GM19324 (cell line): ENCODE data around the gene RARA.

Experiments
- ATAC-seq: cut with Tn5 transposase; IDR thresholded peaks from one replicate; pipeline ENCODE4 v1.9.1; 2021; ENCODE audit warnings: mild to moderate bottlenecking, moderate library complexity; ENCODE audit not compliant: unreplicated experiment, low FRiP score

The RARA gene

DNA sequence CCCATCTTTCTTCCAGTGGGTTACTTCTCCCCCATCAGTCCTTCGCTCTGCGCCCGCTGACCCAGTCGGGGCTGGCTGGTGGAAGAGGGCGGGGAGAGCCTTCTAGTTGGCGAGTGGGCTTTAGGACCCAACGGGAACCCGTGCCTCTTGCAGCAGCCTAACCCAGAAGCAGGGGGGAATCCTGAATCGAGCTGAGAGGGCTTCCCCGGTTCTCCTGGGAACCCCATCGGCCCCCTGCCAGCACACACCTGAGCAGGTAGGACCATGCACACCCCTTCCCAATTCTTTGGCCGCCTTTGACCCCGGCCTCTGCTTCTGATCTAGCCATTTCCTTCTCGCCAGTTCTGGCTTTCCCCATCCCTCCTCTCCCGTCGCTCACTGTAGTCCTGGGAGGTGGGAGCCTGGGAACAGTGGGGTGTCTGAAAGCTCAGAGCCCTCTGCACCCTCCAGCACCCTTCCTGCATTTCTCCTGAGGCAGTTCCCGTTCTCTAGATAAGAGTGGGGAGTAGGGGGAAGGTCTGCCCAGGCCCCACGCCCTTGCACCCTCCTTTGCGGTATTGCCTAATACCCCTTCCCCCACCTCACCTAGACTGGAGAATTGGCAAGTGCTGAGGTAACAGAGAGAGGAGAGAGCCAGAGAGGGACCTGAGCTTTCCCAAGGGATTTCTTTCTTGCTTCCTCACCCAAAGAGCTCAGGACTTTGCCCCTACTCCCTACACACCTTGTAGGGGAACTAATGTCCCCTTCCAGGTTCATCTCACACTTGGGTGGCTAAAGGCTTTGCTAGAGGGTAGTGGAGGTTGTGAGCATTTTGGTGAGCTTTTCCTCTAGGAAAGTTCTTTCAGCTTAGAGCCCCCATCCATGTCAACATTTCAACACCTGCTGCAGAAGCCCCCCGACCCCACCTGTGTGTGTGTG lies at the start of gene RARA:
Gene RARA (plus strand): TSS at position 150 of the 918 bp plus-strand sequence. CDS start 22,039 bp downstream, outside the sequence.
- no peak for ATAC-seq

DNA sequence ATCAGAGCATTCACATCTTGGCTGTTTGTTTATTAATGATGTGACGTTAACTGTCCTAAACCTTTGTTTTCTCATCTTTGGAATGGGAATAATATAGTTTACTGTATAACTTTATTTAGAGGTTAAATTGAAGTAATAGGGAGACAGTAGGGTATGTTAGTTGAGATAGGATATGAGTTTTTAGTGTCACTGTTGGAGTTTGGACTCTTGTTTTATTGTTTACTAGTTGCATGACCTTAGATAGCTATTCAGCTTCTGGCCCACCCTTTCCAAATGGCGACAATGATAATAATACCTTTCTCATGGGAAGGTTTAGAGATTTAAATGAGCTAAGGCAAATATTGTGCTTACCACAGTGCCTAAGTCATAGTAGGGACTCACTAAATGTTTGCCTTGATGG lies 49.5 kb upstream of the RARA start:
- ATAC-seq, result no peak

DNA sequence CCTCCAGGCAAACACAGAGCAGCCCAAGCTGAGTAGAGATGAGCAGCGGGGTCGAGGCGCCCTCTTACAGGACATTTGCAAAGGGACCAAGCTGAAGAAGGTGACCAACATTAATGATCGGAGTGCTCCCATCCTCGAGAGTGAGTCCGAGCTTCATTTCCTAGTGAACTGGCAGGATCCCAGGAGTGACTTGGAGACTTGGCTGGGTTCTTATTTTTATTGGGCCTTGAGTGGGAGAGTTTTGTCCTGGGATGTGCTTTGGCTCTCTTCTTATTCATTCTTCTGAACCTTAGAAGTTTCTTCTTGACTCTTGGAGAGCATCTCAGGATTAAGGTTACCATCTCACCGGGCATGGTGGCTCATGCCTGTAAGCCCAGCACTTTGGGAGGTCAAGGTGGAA lies 48.5 kb upstream of the RARA start:
- no peak for ATAC-seq

DNA sequence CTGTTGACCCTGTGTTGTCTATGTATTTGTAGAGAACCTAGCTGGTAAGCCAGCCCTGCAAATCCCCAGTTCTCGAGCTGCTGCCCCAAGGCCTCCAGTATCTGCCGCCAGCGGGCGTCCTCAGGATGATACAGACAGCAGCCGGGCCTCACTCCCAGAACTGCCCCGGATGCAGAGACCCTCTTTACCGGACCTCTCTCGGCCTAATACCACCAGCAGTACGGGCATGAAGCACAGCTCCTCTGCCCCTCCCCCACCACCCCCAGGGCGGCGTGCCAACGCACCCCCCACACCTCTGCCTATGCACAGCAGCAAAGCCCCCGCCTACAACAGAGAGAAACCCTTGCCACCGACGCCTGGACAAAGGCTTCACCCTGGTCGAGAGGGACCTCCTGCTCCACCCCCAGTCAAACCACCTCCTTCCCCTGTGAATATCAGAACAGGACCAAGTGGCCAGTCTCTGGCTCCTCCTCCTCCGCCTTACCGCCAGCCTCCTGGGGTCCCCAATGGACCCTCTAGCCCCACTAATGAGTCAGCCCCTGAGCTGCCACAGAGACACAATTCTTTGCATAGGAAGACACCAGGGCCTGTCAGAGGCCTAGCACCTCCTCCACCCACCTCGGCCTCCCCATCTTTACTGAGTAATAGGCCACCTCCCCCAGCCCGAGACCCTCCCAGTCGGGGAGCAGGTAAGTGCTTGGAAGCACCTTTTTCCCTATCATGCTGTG lies 44.4 kb upstream of the RARA start:
- ATAC-seq, result no peak

DNA sequence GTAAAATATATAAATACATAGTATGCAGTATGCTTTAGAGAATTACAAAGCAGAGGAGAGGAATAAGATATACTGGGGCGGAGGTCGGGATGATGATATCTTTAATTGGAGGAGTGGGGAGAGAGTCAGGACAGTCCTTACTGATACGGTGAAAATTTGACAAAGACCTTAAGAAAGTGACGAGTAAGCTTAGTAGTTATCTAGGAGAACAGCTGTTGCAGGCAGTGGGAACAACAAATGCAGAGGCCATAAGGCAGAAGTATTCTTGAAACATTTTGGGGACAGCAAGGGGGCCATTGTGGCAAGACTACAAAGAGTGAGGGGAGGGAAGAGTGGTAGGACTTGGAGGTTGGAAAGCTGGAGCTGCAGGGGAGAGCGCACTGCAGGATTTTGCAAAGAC lies 43.6 kb upstream of the RARA start:
- no peak for ATAC-seq

DNA sequence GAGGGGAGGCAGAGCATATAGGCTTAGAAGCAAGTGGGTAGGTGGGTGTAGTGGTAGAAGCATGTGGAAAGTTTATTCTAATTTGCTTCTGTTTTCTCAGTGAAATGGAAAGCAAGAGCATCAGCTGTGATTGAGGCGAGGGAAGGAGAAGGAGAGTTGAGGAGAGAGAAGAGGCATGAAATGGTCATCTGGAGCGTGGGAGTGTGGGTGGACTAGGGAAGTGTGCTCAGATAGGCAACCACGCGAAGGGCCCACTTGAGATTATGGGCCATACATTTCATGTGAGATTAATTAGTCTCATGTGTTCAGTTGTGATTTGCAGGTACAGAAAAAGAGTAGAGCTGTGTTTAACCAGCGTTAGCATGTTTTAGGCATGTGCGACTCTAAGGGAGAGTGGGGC lies 42.1 kb upstream of the RARA start:
- ATAC-seq, result no peak

DNA sequence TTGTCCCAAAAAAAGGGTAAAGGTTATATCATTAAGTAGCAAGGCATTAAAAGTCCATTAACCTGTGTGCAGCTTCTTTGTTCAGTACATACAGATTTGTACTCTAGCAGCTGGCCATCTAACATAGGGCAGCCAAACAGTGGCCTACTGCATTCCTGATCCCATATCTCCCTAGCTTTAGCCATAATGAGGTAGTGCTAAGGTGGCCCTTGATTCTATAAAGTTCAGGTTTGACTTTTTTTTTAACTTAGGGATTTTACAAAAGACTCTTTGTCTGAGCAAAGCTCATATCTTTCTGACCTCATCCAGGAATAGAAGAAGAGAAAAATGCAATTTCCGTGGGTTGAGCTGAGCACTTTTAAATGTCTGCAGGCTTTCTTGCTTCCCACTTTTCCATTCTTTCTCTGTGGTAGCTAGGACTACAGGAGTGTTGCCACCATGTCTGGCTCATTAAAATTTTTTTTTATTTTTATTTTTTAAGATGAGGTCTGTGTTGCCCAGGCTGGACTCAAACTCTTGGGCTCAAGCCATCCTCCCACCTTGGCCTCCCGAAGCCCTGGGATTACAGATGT lies 40.8 kb upstream of the RARA start:
- no peak for ATAC-seq

DNA sequence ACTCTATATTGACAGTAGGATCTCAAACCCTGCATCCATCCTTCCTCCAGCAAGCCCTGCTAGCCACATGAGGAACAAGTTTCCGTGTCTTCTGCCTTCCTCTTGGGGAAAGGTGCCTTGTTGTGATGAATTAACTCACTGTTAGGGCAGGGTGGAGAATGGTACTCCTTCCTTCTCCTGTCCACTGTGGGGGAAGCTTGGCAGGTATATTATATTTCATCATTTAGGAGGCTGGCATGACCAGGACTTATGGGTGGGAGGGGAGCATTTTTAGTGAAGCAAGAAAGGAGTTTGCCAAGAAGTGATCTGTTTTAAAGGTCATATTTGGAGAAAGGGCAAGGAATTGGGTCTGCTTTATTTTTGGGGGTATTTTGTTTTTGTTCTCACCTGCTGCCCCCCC lies 30.6 kb upstream of the RARA start:
- ATAC-seq, result no peak

DNA sequence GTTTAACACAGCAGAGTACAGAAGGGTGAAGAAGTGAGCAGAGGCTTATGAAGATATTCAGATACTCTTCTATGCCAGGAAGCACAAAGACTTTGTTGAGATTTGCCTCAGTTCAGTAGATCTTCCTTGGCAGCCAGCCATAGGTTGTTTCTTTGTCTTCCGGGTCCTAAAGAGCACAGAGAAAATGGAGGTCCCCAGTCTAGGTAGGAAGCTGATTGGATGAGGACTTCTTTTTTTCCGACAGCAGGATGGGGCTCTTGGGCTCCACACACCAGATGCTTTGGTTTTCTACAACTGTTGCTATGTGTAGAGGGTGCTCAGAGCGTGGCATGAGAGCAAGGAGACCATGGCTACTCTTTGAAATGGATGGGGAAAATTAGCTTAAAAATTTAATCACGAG lies 29.6 kb upstream of the RARA start:
- ATAC-seq, result no peak

DNA sequence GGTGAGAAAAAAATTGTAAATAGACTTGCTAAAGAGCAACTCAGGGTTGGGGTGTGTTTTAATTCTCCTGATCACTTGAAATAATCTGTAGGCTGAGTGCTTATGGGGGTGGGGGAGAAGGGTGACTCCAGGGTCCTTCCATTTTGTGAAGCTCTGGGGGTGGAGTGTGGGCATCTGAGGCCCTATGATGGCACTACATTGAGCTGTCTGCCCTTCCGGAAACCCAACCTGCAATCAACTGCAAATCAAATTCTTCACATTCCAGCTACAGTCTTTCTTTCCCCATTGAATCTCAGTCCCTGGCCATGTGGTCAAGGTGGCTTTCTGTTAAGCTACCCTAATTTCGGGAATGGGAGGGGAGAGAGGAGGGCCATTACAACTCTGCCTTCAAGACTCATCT lies 27.3 kb upstream of the RARA start:
- no peak for ATAC-seq

DNA sequence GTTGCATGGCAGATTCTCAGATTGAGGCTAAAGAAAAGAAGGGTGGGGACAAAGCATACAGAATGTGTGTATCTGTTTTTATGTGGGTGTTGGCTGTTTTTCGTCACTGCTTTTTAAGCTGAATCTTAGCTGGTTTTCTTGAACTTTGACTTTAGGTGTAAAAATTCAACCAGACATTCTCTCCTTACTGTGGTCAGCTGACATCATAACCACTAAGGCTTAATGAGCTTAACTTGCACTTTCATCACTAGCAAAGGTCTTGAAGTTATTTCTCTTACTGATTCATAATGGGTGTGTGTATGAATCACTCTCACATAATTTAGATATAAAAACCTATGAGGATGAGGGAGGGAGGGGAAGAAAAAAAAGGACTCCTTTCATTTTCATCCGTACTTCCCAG lies 25.3 kb upstream of the RARA start:
- ATAC-seq, result no peak

DNA sequence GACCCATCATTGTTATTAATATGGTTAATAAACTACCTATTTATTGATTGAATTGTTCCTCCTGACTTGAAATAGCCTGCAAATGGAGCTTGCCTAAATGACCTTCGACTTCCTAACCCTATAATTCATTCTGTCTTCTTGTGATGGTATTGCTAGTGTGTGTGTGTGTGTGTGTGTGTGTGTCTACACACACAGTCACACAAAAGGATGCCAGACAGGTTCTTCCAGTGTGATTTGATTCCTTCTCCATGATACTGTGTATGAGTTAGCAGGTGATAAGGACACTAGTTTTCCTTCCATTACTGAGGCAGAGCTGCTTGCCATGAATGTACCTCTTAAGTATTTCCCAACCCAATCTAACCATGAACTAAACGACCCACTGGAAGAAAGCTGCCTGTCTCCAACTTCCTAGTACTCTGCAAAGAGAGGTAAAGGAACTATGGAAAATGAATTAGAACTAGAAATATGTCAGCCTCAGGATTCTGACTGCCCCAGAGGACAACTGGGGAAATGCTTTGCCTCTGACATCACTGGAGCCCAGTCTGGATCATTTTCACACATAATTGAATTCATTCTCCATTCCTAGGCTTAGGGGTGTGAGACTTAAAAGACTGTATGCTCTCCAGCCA lies 24.8 kb upstream of the RARA start:
- ATAC-seq, result no peak

DNA sequence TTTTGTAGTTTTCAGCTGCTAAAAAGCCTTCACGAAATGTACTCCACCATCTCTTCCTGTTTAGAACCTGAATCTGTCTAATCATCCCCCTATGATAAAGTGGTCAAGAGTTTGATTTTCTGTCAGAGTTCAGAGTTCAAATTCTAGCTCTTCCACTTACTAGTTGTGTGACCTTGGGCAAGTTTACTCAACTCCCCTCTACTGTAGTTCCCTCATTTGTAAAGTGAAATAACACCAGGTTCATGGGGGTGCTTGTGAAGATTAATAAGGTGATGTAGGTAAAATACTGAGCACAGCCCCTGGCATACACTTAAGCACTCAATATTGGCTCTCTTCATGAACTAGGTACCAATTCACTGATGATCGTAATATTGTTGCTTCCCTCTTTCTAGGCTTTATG lies 22.5 kb upstream of the RARA start:
- ATAC-seq, result no peak

DNA sequence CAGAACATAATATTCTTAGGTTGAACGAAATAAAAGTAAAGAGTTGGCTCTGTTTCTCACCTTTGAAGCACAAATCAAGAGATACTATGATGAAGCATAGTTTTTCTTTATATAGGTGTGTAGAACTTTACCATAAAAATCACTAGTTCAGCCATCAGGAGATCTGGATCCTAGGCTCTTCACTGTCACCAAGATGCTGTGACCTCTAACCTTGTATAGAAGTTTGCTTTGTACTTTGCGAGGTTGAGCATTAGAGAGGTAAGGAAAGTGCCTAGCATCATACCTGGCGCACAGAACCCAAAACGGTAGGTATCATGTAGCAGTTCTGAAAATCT lies 21.9 kb upstream of the RARA start:
- ATAC-seq, result peak; percentile 9

DNA sequence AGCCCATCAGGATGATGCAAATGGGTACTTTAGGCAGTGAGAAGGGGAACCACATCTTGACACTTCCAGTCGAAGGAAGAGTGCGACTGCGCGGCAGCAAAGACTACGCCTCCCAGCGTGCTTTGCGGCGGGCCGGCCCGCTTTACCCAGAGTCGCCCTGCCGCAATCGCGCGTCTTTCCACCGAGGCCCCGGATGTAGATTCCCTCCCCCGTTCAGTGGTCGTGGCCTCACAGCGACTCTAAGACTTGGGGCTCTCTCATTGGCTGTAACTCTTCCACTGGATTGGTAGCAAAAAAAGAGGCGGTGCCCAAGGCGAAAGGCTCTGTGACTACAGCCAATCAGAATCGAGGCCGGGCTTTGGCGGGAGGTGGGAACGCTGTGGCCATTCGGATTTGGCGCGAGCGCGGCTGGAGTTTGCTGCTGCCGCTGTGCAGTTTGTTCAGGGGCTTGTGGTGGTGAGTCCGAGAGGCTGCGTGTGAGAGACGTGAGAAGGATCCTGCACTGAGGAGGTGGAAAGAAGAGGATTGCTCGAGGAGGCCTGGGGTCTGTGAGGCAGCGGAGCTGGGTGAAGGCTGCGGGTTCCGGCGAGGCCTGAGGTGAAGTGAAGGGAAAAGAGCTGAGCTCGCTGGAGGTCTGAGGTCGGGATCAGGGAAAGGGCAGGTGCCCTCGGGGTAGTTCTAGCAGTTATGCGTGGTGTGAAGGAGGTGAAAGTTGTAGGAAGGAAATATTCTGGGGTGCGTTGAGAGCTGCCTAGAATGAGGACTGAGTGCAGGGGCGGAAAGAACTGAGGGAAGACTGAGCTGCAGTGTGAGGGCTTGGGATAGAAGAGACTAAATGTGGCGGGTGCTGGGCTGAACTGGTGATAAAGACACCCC lies 21.2 kb upstream of the RARA start, which contains the start of gene CDC6:
Gene CDC6 (plus strand): TSS at position 386 of the 876 bp plus-strand sequence. CDS start 1,542 bp downstream, outside the sequence.
- peak; percentile 93 for ATAC-seq

DNA sequence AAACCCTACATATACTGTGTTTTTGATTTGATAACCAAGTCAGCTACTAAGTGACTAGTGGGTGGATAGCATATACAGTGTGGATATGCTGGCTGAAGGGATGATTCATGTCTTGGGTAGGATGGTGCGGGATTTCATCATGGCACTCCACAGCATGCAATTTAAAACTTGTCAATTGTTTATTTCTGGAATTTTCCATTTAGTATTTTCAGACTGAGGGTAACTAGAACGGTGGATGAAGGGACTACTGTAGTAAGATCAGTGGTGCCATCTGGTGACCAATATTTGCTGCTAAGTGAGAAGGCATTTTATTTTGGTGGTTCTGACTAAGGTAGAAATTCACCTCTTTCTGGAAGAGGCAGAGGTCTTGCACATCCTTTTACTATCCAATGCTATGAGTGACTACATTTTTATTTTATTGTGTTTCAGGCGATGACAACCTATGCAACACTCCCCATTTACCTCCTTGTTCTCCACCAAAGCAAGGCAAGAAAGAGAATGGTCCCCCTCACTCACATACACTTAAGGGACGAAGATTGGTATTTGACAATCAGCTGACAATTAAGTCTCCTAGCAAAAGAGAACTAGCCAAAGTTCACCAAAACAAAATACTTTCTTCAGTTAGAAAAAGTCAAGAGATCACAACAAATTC lies 18.2 kb upstream of the RARA start:
- ATAC-seq, result no peak

DNA sequence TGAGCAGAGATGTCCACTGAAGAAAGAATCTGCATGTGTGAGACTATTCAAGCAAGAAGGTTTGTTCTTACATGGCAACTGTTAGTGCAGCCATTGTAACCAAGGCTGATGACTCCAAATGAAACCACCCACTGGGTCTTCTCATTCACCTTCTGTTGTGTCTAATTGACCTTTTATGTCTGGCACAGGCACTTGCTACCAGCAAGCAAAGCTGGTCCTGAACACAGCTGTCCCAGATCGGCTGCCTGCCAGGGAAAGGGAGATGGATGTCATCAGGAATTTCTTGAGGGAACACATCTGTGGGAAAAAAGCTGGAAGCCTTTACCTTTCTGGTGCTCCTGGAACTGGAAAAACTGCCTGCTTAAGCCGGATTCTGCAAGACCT lies 17.7 kb upstream of the RARA start:
- ATAC-seq, result no peak

DNA sequence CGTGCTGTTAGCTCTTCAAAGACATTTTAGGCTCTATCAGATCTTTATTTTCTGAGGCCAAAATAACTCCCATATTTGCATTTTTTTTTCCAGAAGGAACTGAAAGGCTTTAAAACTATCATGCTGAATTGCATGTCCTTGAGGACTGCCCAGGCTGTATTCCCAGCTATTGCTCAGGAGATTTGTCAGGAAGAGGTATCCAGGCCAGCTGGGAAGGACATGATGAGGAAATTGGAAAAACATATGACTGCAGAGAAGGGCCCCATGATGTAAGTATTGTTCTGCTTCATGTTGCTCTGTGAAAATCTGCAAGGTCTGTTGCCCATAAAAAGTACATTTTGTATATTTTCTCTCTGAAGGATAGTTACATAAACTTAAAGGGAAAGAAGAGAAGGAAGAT lies 15.6 kb upstream of the RARA start:
- ATAC-seq, result no peak
